ENCODE measurements around the gene PPP1R13L. TPM values are rescaled to one million over a fixed set of nuclear protein-coding genes. Genes with fewer than 3 reads are reported as not detected.

Gene PPP1R13L
- total RNA-seq, 2 donors from 2014 or later: 112 to 230 TPM

GRCh38 chr19:45391346-45391745 is 13.5 kb downstream of the PPP1R13L start:
- no peak overlapping the region for H3K27ac ChIP-seq
- H3K4me3 ChIP-seq: no peak overlapping the region
- no peaks in the 10 kb centered on the region for H3K4me1 ChIP-seq
- no peak for DNase-seq (ENCODE audit: low spot score)
- H3K36me3 ChIP-seq: peaks cover 42% of the 10 kb centered on the region
- no peaks in the 10 kb centered on the region for H3K9me3 ChIP-seq
- no peak for TF ChIP-seq CTCF (IDR thresholded peaks at IDR 0.05)
- H3K27me3 ChIP-seq: no peaks in the 10 kb centered on the region

GRCh38 chr19:45385392-45386221 is 19.3 kb downstream of the PPP1R13L start:
- H3K36me3 ChIP-seq: peaks cover 5% of the 10 kb centered on the region
- H3K27me3 ChIP-seq: no peaks in the 10 kb centered on the region
- no peak overlapping the region for H3K4me3 ChIP-seq
- H3K27ac ChIP-seq: no peak overlapping the region
- H3K4me1 ChIP-seq: peaks cover 0 to 13% of the 10 kb centered on the region in 2 donors
- DNase-seq (ENCODE audit: low spot score): no peak
- TF ChIP-seq CTCF (IDR thresholded peaks at IDR 0.05): no peak
- no peaks in the 10 kb centered on the region for H3K9me3 ChIP-seq

- TF ChIP-seq CTCF (IDR thresholded peaks at IDR 0.05): no peak
- peaks cover 0 to 13% of the 10 kb centered on the region in 2 donors for H3K4me1 ChIP-seq
- no peak for DNase-seq (ENCODE audit: low spot score)
- no peak overlapping the region for H3K27ac ChIP-seq
- no peak overlapping the region for H3K4me3 ChIP-seq
- no peaks in the 10 kb centered on the region for H3K9me3 ChIP-seq
- no peaks in the 10 kb centered on the region for H3K27me3 ChIP-seq
- peaks cover 5% of the 10 kb centered on the region for H3K36me3 ChIP-seq
These were observed 22.4 kb downstream of the PPP1R13L start for GRCh38 chr19:45382426-45382825.

GRCh38 chr19:45380107-45380506 is 24.8 kb downstream of the PPP1R13L start:
- no peak for DNase-seq (ENCODE audit: low spot score)
- Histone ChIP-seq H3K4me1 (peaks cover 0 to 13% of the 10 kb centered on the region in 2 donors), H3K36me3 (peaks cover 5% of the 10 kb centered on the region), H3K9me3 (no peaks in the 10 kb centered on the region), H3K27ac (no peak overlapping the region), H3K4me3 (no peak overlapping the region), H3K27me3 (no peaks in the 10 kb centered on the region)
- TF ChIP-seq CTCF (IDR thresholded peaks at IDR 0.05): no peak

- no peaks in the 10 kb centered on the region for H3K27me3 ChIP-seq
- H3K36me3 ChIP-seq: peaks cover 1% of the 10 kb centered on the region
- no peak for TF ChIP-seq CTCF (IDR thresholded peaks at IDR 0.05)
- DNase-seq (ENCODE audit: low spot score): peak; percentile 72
- peak overlapping the region; percentile 35 to 61 for H3K27ac ChIP-seq
- peaks cover 0 to 11% of the 10 kb centered on the region in 2 donors for H3K4me1 ChIP-seq
- H3K4me3 ChIP-seq: no peak overlapping the region
- no peaks in the 10 kb centered on the region for H3K9me3 ChIP-seq
These were observed 28.7 kb downstream of the PPP1R13L start for GRCh38 chr19:45376045-45376724.
